ENCODE data around the gene TCAP. TPM values are rescaled to one million over a fixed set of nuclear protein-coding genes. Genes with fewer than 3 reads are reported as not detected.

Gene TCAP
- polyA plus RNA-seq, 1 of the 3 experiments (the other 2 are of a cell fraction), result 0.43 TPM

GRCh38 chr17:39677542-39678339 is 12.6 kb downstream of the TCAP start:
- Histone ChIP-seq H3K9me2 (no peaks in the 10 kb centered on the region), H3K36me3 (replicated peaks in 1 of 2; ENCODE audit: control insufficient read depth in 1 of 2, insufficient read depth in 2 of 2, low read length in 1 of 2) (no peaks in the 10 kb centered on the region), H3K27ac (ENCODE audit: low read depth in 2 of 2, low read length in 1 of 2) (no peak overlapping the region), H3K79me2 (ENCODE audit: insufficient read depth) (no peaks in the 10 kb centered on the region), H3K4me1 (ENCODE audit: control insufficient read depth in 1 of 2, insufficient read depth in 2 of 2, low read depth in 1 of 2, low read length in 1 of 2) (no peaks in the 10 kb centered on the region), H3K27me3 (ENCODE audit: insufficient read depth) (no peaks in the 10 kb centered on the region), H3K9me3 (no peaks in the 10 kb centered on the region), H4K20me1 (ENCODE audit: insufficient read depth) (no peaks in the 10 kb centered on the region), H2AFZ (ENCODE audit: low read depth) (no peak overlapping the region), H3K4me3 (ENCODE audit: low read depth in 2 of 2, low read length in 1 of 2) (no peak overlapping the region), H3K9ac (no peak overlapping the region), H3F3A (replicated peaks; ENCODE audit: insufficient read depth) (no peaks in the 10 kb centered on the region), H3K4me2 (no peak overlapping the region)
- no peak for DNase-seq
- TF ChIP-seq YY1 (IDR thresholded peaks at IDR 0.05; ENCODE audit: low read depth) (no peak), CHD2 (IDR thresholded peaks at IDR 0.05; ENCODE audit: low read length, partially characterized antibody) (no peak), GABPA (IDR thresholded peaks at IDR 0.05; ENCODE audit: low read depth) (no peak), NRF1 (IDR thresholded peaks at IDR 0.05; ENCODE audit: low read depth, low read length) (no peak), RXRA (IDR thresholded peaks at IDR 0.05; ENCODE audit: borderline replicate concordance, low read depth) (no peak), EZH2phosphoT487 (IDR thresholded peaks at IDR 0.05; ENCODE audit: borderline replicate concordance, low read depth) (no peak)
- TF ChIP-seq, protein P1, sequence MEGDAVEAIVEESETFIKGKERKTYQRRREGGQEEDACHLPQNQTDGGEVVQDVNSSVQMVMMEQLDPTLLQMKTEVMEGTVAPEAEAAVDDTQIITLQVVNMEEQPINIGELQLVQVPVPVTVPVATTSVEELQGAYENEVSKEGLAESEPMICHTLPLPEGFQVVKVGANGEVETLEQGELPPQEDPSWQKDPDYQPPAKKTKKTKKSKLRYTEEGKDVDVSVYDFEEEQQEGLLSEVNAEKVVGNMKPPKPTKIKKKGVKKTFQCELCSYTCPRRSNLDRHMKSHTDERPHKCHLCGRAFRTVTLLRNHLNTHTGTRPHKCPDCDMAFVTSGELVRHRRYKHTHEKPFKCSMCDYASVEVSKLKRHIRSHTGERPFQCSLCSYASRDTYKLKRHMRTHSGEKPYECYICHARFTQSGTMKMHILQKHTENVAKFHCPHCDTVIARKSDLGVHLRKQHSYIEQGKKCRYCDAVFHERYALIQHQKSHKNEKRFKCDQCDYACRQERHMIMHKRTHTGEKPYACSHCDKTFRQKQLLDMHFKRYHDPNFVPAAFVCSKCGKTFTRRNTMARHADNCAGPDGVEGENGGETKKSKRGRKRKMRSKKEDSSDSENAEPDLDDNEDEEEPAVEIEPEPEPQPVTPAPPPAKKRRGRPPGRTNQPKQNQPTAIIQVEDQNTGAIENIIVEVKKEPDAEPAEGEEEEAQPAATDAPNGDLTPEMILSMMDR (IDR thresholded peaks at IDR 0.05), result no peak
- TF ChIP-seq, protein P2, sequence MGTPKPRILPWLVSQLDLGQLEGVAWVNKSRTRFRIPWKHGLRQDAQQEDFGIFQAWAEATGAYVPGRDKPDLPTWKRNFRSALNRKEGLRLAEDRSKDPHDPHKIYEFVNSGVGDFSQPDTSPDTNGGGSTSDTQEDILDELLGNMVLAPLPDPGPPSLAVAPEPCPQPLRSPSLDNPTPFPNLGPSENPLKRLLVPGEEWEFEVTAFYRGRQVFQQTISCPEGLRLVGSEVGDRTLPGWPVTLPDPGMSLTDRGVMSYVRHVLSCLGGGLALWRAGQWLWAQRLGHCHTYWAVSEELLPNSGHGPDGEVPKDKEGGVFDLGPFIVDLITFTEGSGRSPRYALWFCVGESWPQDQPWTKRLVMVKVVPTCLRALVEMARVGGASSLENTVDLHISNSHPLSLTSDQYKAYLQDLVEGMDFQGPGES (IDR thresholded peaks at IDR 0.05; ENCODE audit: low read depth, low read length), result no peak
- ChIA-PET POLR2A (no interaction called here), CTCF (interaction anchor here (0.8 to 15.0 kb wide), 5 partner anchors 7 to 55 kb away, joined by 3 to 279 read pairs (median 6); partner anchors contain the start of genes PNMT and PPP1R1B)
- WGBS (ENCODE audit: low lambda C conversion rate), result 87% methylated on average over 13 of the region's 13 CpGs

DNA sequence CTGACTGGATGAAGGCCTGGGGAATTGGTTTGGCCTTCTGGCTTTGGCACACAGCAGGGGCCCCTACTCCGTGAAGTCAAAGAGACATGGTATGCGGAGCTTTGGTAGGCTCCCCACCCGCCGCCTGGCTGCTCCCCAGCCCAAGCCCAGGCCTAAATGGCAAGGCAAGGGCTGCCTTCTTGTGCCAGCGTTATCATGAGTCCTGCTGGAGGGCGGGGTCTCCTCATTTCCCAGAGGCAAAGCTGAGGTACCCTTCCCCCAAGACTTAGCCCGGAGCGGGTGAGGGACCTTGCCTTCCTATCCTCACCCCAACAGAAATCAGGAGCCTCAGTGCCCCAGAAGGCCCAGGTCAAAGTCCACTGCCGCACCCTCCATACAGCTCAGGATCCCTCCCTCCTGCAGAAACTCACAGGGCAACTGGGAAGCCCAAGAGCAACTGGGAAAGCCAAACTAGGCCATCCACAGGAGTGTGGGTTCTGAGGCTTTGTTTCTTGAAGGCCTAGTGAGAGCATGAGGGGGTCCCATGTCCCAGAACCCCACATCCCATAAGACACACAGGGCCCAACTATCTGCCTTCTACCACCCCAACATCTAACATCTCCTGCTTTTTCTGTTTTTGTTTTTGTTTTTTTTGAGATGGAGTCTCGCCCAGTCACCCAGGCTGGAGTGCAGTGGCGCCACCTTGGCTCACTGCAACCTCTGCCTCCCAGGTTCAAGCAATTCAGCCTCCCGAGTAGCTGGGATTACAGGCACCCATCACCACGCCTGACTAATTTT is 13.4 kb downstream of the TCAP start:
- Histone ChIP-seq H3F3A (replicated peaks; ENCODE audit: insufficient read depth) (no peaks in the 10 kb centered on the region), H3K27ac (ENCODE audit: low read depth in 2 of 2, low read length in 1 of 2) (no peak overlapping the region), H3K27me3 (ENCODE audit: insufficient read depth) (no peaks in the 10 kb centered on the region), H3K79me2 (ENCODE audit: insufficient read depth) (no peaks in the 10 kb centered on the region), H2AFZ (ENCODE audit: low read depth) (no peak overlapping the region), H4K20me1 (ENCODE audit: insufficient read depth) (no peaks in the 10 kb centered on the region), H3K9me3 (no peaks in the 10 kb centered on the region), H3K4me2 (no peak overlapping the region), H3K9ac (no peak overlapping the region), H3K4me1 (ENCODE audit: control insufficient read depth in 1 of 2, insufficient read depth in 2 of 2, low read depth in 1 of 2, low read length in 1 of 2) (no peaks in the 10 kb centered on the region), H3K4me3 (ENCODE audit: low read depth in 2 of 2, low read length in 1 of 2) (no peak overlapping the region), H3K36me3 (replicated peaks in 1 of 2; ENCODE audit: control insufficient read depth in 1 of 2, insufficient read depth in 2 of 2, low read length in 1 of 2) (no peaks in the 10 kb centered on the region), H3K9me2 (no peaks in the 10 kb centered on the region)
- ChIA-PET POLR2A (interaction anchor here (1.1 kb wide), 1 partner anchor 9 kb away, joined by 4 read pairs; the partner anchor contains the start of gene PGAP3), CTCF (interaction anchor here (1.5 to 15.0 kb wide), 4 partner anchors 8 to 55 kb away, joined by 5 to 279 read pairs (median 22); partner anchors contain the start of genes PNMT and PPP1R1B)
- no peak for TF ChIP-seq JUND (IDR thresholded peaks at IDR 0.05)
- DNase-seq, result no peak
- WGBS (ENCODE audit: low lambda C conversion rate), result 88% methylated on average over 9 of the region's 13 CpGs

Measured in SK-N-SH (cell line).